WTC11 (cell line): ENCODE measurements around the gene ADCY2. TPM values are rescaled to one million over a fixed set of nuclear protein-coding genes. Genes with fewer than 3 reads are reported as not detected.
A peak's percentile ranks its signal among the peaks of the same experiment; 100 is the strongest.

Experiments used
- ATAC-seq: fragments of 200-7000 bp; cut with Tn5 transposase; 2 replicates; pipeline ENCODE4 v1.10.0; 2021; ENCODE audit warnings: mild to moderate bottlenecking, moderate library complexity
- CTCF ChIA-PET: fragments of 300-600 bp; sonication (Branson Sonifier 250); formaldehyde crosslinking; loops from one replicate; lab custom pipeline; 2021; ENCODE audit warnings: antibody characterized with exemption; lab: Charles Lee
- POLR2A ChIA-PET: fragments of 350-600 bp; sonication (Branson Sonifier 250); formaldehyde crosslinking; loops from one replicate; lab custom pipeline; 2021; ENCODE audit warnings: antibody characterized with exemption; lab: Charles Lee
- DNase-seq: peaks from one replicate; pipeline ENCODE4 v3.0.0; 2021; ENCODE audit warnings: low spot score
- H3K27ac Mint-ChIP-seq: 2 replicates; pipeline ENCODE4 v1.8.0; 2021; ENCODE audit warnings: mixed read lengths
- H3K27me3 Mint-ChIP-seq: 2 replicates; pipeline ENCODE4 v1.8.0; 2021; ENCODE audit warnings: low read depth, mild to moderate bottlenecking, moderate library complexity, mixed read lengths
- H3K36me3 Mint-ChIP-seq: 2 replicates; pipeline ENCODE4 v1.8.0; 2021; ENCODE audit warnings: mixed read lengths
- H3K4me1 Mint-ChIP-seq: 2 replicates; pipeline ENCODE4 v1.8.0; 2022; ENCODE audit warnings: mixed read lengths
- H3K4me3 Mint-ChIP-seq: 2 replicates; pipeline ENCODE4 v1.8.0; 2021; ENCODE audit warnings: mild to moderate bottlenecking, moderate library complexity, mixed read lengths
- H3K9me3 Mint-ChIP-seq: 2 replicates; pipeline ENCODE4 v1.8.0; 2021; ENCODE audit warnings: mixed read lengths
- CBFB ChIP-seq: sonication (generic); formaldehyde crosslinking; IDR thresholded peaks from 2 replicates; pipeline ENCODE4 v1.8.1; 2022; ENCODE audit warnings: mild to moderate bottlenecking, low read depth, missing genetic modification reagents
- FOXK1 ChIP-seq: sonication (generic); formaldehyde crosslinking; IDR thresholded peaks from 2 replicates; pipeline ENCODE4 v1.8.0; 2022; ENCODE audit warnings: mild to moderate bottlenecking, moderate library complexity, missing genetic modification reagents
- FOXP4 ChIP-seq: sonication (generic); formaldehyde crosslinking; IDR thresholded peaks from 2 replicates; pipeline ENCODE4 v1.8.0; 2022; ENCODE audit warnings: mild to moderate bottlenecking, missing genetic modification reagents
- IRF1 ChIP-seq: sonication (generic); formaldehyde crosslinking; IDR thresholded peaks from 2 replicates; pipeline ENCODE4 v1.8.0; 2023; ENCODE audit warnings: missing genetic modification reagents
- JUN ChIP-seq: sonication (generic); formaldehyde crosslinking; IDR thresholded peaks from 2 replicates; pipeline ENCODE4 v1.8.0; 2023; ENCODE audit warnings: mild to moderate bottlenecking, missing genetic modification reagents
- MAX ChIP-seq: sonication (generic); formaldehyde crosslinking; IDR thresholded peaks from 2 replicates; pipeline ENCODE4 v1.8.0; 2022; ENCODE audit warnings: mild to moderate bottlenecking, missing genetic modification reagents
- TP53 ChIP-seq: sonication (generic); formaldehyde crosslinking; IDR thresholded peaks from 2 replicates; pipeline ENCODE4 v1.8.1; 2023; ENCODE audit warnings: mild to moderate bottlenecking, missing genetic modification reagents
- ZNF425 ChIP-seq: fragments of 250-450 bp; sonication (Bioruptor Pico); conservative IDR thresholded peaks from 2 replicates; pipeline ENCODE4 v1.9.0; 2021; ENCODE audit warnings: mild to moderate bottlenecking
- ZNF532 ChIP-seq: fragments of 250-450 bp; sonication (Bioruptor Pico); IDR thresholded peaks from 2 replicates; pipeline ENCODE4 v1.9.0; 2021; ENCODE audit warnings: mild to moderate bottlenecking, borderline replicate concordance
- total RNA-seq: library from RNA; stranded (reverse); gene quantifications from 3 replicates; pipeline ENCODE4 v1.2.3, GENCODE V29; 2021
- TF ChIP-seq, protein P1 (sequence below): fragments of 250-450 bp; sonication (Bioruptor Pico); IDR thresholded peaks from 2 replicates; pipeline ENCODE4 v1.9.0; 2021; ENCODE audit warnings: moderate library complexity, mild to moderate bottlenecking, inconsistent platforms, borderline replicate concordance

ADCY2 gene
- total RNA-seq, 1 experiment from 2014 or later: 142 TPM

DNA sequence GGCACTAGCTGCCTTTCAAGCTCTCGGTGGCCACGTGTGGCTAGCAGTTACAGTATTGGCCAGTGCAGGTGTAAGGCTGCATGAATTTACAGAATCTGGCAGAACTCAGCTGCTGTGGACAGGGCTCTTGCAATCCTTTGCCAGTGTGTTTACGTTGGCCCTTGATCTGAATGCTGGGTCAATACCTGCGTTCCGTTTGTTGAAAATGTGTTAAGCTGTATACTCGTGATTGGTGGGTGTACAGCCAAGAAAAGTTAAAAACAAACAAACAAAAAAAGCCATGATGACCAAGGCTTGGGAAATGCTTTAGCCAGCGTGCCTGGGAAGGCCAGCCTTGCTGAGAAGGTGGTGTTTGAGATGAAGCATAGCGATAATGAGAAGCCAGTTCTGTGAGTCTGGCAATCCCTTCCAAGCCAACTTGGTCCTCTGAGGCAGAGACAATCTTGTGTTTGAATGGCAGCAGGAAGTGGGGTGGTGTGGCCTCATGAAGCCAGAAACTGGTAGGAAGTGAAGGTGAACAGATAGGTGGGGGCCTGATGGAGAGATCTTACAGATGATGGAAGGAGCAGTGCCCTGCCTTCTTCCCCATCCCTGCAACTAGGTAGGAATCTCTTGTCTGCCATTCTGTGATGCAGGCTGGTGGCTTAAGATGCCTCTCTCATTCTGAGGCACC lies 455.8 kb downstream of the ADCY2 start:
- Mint-ChIP-seq H3K4me3 (peak overlapping the region; percentile 80), H3K27ac (no peak overlapping the region)

More for the DNA sequence above, 455.8 kb downstream of the ADCY2 start:
- ATAC-seq (no peak), DNase-seq (no peak)
- CTCF ChIA-PET: interaction anchor here (1.0 to 2.6 kb wide), 7 partner anchors 9 to 1032 kb away, joined by 3 to 28 read pairs (median 12); partner anchors contain the start of genes FASTKD3 and MTRR
- H3K4me1 Mint-ChIP-seq: peaks cover 8% of the 10 kb centered on the region
- peaks cover 13% of the 10 kb centered on the region for H3K9me3 Mint-ChIP-seq
- H3K27me3 Mint-ChIP-seq: peaks cover 57% of the 10 kb centered on the region
- H3K36me3 Mint-ChIP-seq: no peaks in the 10 kb centered on the region
- TF ChIP-seq, protein P1, sequence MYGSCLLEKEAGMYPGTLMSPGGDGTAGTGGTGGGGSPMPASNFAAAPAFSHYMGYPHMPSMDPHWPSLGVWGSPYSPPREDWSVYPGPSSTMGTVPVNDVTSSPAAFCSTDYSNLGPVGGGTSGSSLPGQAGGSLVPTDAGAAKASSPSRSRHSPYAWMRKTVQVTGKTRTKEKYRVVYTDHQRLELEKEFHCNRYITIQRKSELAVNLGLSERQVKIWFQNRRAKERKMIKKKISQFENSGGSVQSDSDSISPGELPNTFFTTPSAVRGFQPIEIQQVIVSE (CRISPR knock-in tag): no peak
- no peak for TF ChIP-seq MAX (CRISPR knock-in tag)
- no peak for TF ChIP-seq JUN (CRISPR knock-in tag)
- no peak for TF ChIP-seq TP53
- no peak for TF ChIP-seq CBFB (CRISPR knock-in tag)
- no peak for TF ChIP-seq FOXP4
- TF ChIP-seq ZNF532 (CRISPR knock-in tag): no peak
- TF ChIP-seq ZNF425 (CRISPR knock-in tag): no peak
- TF ChIP-seq IRF1 (CRISPR knock-in tag): no peak
- no peak for TF ChIP-seq FOXK1
- POLR2A ChIA-PET: interaction anchor here (0.7 to 1.3 kb wide), 2 partner anchors 17 to 36 kb away, joined by 3 to 4 read pairs; partner anchors contain the start of genes FASTKD3 and MTRR
